Gastroesophageal sphincter (tissue), 4 donors: ENCODE measurements around the gene REC8. TPM values are rescaled to one million over a fixed set of nuclear protein-coding genes. Genes with fewer than 3 reads are reported as not detected.

Experiments used
- ATAC-seq: fragments of 150-250 bp; one replicate; pipeline ENCODE4 v1.9.1; 2016; ENCODE audit warnings: mild to moderate bottlenecking, moderate library complexity
- H3K27ac ChIP-seq, 4 donors: fragments of 200-600 bp; sonication (generic) in 3 of 4; 1 replicate in 3 of 4; 2 replicates in 1 of 4; pipeline ENCODE4 v1.5.1; 2016 to 2019
- H3K27me3 ChIP-seq: fragments of 200-600 bp; sonication (generic); one replicate; pipeline ENCODE4 v1.5.1; 2019
- H3K36me3 ChIP-seq, 2 donors: fragments of 200-600 bp; sonication (generic); one replicate each; pipeline ENCODE4 v1.5.1; 2019; ENCODE audit warnings: control low read depth in 1 of 2
- H3K4me1 ChIP-seq, 3 donors: fragments of 200-600 bp; sonication (generic); 1 replicate in 2 of 3; 2 replicates in 1 of 3; pipeline ENCODE4 v1.5.1; 2016 to 2019; ENCODE audit warnings: control low read depth in 2 of 3
- H3K4me3 ChIP-seq, 2 donors: fragments of 200-600 bp; sonication (generic); one replicate each; pipeline ENCODE4 v1.5.1; 2019; ENCODE audit warnings: mild to moderate bottlenecking in 1 of 2, moderate library complexity in 1 of 2
- H3K9me3 ChIP-seq, 3 donors: fragments of 200-600 bp; sonication (generic); one replicate each; pipeline ENCODE4 v1.5.1; 2017 to 2019; ENCODE audit warnings: control low read depth in 2 of 3
- CTCF ChIP-seq, 4 experiments: fragments of 200-600 bp in 2 of 4; fragments of 450-650 bp in 2 of 4; sonication (generic) in 1 of 4; IDR thresholded peaks; one replicate each; pipeline ENCODE4 v1.5.1; 2017 to 2019; ENCODE audit warnings: antibody characterized with exemption in 4 of 4, mild to moderate bottlenecking in 2 of 4, moderate library complexity in 2 of 4
- EP300 ChIP-seq: sonication (generic); formaldehyde crosslinking; IDR thresholded peaks from one replicate; pipeline ENCODE4 v1.6.1; 2017; ENCODE audit warnings: antibody characterized with exemption, mild to moderate bottlenecking
- POLR2A ChIP-seq, 2 donors: fragments of 450-650 bp; IDR thresholded peaks; one replicate each; pipeline ENCODE4 v1.6.1; 2017; ENCODE audit warnings: antibody characterized with exemption in 2 of 2, mild to moderate bottlenecking in 2 of 2, moderate library complexity in 1 of 2
- POLR2AphosphoS5 ChIP-seq: sonication (generic); formaldehyde crosslinking; IDR thresholded peaks from one replicate; pipeline ENCODE4 v1.6.1; 2017; ENCODE audit warnings: antibody characterized with exemption
- WGBS, 2 donors: methylation state at CpG; one replicate each; pipeline ENCODE4 v1.1.5; 2018; ENCODE audit warnings: low coverage in 1 of 2; 5-methylcytosine and 5-hydroxymethylcytosine counted together
- total RNA-seq, 4 donors: library from RNA; depleted of rRNA; stranded (reverse); fragments of >200 nt; gene quantifications; one replicate each; pipeline ENCODE4 v1.1.0, GENCODE V29; 2016

Gene REC8
- total RNA-seq, 4 donors from 2014 or later = 1.6 to 8.2 (median 6.8) TPM

- H3K4me1 ChIP-seq = peaks cover 0 to 33% (median 12%) of the 10 kb centered on the region in 3 donors
- H3K36me3 ChIP-seq = peaks cover 0 to 82% of the 10 kb centered on the region in 2 donors
- no peak overlapping the region for H3K27ac ChIP-seq
- no peaks in the 10 kb centered on the region for H3K27me3 ChIP-seq
- no peaks in the 10 kb centered on the region for H3K9me3 ChIP-seq
- H3K4me3 ChIP-seq = no peak overlapping the region
- 87 to 95% methylated on average over 4 to 5 of the region's 16 CpGs for WGBS, 2 donors
- TF ChIP-seq CTCF (IDR thresholded peaks at IDR 0.05) (no peak), POLR2A (IDR thresholded peaks at IDR 0.05) (peak in 1 of 2 donors; percentile 11), POLR2AphosphoS5 (no peak)
- no peak for ATAC-seq
Observed at GRCh38 chr14:24151404-24152080, 20.3 kb upstream of the REC8 start.

- no peaks in the 10 kb centered on the region for H3K9me3 ChIP-seq
- H3K4me1 ChIP-seq = peaks cover 0 to 8% (median 0%) of the 10 kb centered on the region in 3 donors
- H3K27ac ChIP-seq = peak overlapping the region in 1 of 4 donors; percentile 2
- H3K36me3 ChIP-seq = peaks cover 0 to 96% of the 10 kb centered on the region in 2 donors
- no peak overlapping the region for H3K4me3 ChIP-seq
- no peak for TF ChIP-seq POLR2AphosphoS5
- TF ChIP-seq CTCF (IDR thresholded peaks at IDR 0.05) = no peak
- no peak for TF ChIP-seq EP300
- TF ChIP-seq POLR2A (IDR thresholded peaks at IDR 0.05) = no peak
- H3K27me3 ChIP-seq = no peaks in the 10 kb centered on the region
- WGBS, 2 donors = 89 to 90% methylated on average over 2 to 3 of the region's 10 CpGs
- no peak for ATAC-seq
Observed at GRCh38 chr14:24155100-24155499, 16.8 kb upstream of the REC8 start.

- Histone ChIP-seq H3K4me3 (no peak overlapping the region), H3K27me3 (no peaks in the 10 kb centered on the region), H3K4me1 (peaks cover 0 to 14% (median 6%) of the 10 kb centered on the region in 3 donors), H3K9me3 (no peaks in the 10 kb centered on the region), H3K36me3 (peaks cover 0 to 84% of the 10 kb centered on the region in 2 donors), H3K27ac (no peak overlapping the region)
- no peak for ATAC-seq
- WGBS, 2 donors = 83 to 88% methylated on average over 1 of the region's 1 CpG
- TF ChIP-seq POLR2AphosphoS5 = no peak
- no peak for TF ChIP-seq POLR2A (IDR thresholded peaks at IDR 0.05)
- no peak for TF ChIP-seq CTCF (IDR thresholded peaks at IDR 0.05)
- no peak for TF ChIP-seq EP300
Observed at GRCh38 chr14:24156840-24157239, 15.0 kb upstream of the REC8 start.

GRCh38 chr14:24157331-24157730 is 14.5 kb upstream of the REC8 start:
- Histone ChIP-seq H3K4me3 (no peak overlapping the region), H3K27ac (no peak overlapping the region), H3K36me3 (peaks cover 0 to 79% of the 10 kb centered on the region in 2 donors), H3K4me1 (peaks cover 0 to 19% (median 10%) of the 10 kb centered on the region in 3 donors), H3K9me3 (no peaks in the 10 kb centered on the region), H3K27me3 (no peaks in the 10 kb centered on the region)
- no peak for ATAC-seq
- 100% methylated on average over 1 of the region's 12 CpGs; no CpG with 5 or more reads in 1 of the 2 donors for WGBS, 2 donors
- TF ChIP-seq POLR2A (IDR thresholded peaks at IDR 0.05) (no peak), CTCF (IDR thresholded peaks at IDR 0.05) (no peak), EP300 (no peak), POLR2AphosphoS5 (no peak)
